ENCODE results near the gene COMT.

Gene COMT

DNA sequence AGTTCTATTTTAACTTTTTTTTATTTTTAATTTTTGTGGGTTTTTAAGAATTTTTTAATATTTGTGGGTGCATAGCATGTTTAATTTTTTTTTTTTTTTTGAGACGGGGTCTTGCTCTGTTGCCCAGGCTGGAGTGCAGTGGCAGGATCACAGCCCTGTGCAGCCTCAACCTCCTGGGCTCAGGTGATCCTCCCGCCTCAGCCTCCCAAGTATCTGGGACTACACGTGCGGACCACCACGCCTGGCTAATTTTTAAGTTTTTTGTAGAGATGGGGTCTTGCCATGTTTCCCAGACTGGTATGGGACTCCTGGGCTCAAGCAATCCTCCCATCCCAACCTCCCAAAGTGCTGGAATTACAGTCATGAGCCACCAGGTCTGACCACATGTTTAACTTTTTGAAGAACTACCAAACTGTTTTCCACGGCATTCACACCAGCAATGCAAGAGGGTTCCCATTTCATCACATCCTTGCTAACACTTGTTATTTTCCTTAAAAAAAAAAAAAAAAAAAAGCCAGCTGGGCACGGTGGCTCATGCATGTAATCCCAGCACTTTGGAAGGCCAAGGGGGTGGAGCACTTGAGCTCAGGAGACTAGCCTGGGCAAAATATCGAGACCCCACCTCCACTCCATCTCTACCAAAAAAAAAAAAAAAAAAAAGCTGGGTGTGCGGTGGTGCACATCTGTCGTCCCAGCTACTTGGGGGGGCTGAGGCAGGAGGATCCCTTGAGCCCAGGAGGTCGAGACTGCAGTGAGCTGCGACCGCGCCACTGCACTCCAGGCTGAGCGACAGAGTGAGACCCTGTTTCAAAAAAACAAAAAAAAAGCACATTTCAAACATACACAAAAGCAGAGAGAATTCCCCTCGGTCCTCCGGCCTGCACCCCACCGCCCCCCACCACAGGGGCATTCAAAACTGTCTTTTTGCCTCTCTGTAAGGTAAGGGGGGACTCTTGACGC is 16.8 kb downstream of the COMT start:
- DNase-seq (ENCODE audit: low read depth in 2 of 2): no peak

DNA sequence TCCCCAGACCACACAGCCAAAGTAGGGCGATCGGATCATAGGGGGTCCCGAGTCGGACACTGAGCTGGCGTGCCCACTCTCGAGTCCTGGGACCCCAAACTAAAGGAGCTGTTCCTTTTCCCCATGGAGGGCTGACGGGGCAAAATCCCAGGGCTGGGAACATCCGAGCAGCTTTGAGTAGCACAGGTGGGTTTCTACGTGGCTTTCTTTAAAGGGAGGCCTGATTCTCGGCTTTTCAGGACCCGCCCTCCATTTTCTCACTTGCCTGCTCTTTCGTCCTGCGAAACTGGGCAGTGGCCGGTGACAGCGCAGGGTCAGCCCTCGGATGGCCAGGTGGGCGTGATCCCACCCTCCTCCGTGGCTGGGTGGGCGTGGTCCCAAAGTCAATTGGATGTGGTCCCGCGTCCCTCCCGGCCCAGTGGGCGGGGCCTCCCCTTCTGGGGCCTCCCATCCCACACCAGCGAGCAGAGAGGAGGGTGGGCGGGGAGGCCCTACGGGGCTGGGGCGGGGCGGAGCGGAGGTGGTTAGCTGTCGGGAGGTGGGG is 17.5 kb downstream of the COMT start:
- DNase-seq (ENCODE audit: low read depth in 2 of 2): no peak

DNA sequence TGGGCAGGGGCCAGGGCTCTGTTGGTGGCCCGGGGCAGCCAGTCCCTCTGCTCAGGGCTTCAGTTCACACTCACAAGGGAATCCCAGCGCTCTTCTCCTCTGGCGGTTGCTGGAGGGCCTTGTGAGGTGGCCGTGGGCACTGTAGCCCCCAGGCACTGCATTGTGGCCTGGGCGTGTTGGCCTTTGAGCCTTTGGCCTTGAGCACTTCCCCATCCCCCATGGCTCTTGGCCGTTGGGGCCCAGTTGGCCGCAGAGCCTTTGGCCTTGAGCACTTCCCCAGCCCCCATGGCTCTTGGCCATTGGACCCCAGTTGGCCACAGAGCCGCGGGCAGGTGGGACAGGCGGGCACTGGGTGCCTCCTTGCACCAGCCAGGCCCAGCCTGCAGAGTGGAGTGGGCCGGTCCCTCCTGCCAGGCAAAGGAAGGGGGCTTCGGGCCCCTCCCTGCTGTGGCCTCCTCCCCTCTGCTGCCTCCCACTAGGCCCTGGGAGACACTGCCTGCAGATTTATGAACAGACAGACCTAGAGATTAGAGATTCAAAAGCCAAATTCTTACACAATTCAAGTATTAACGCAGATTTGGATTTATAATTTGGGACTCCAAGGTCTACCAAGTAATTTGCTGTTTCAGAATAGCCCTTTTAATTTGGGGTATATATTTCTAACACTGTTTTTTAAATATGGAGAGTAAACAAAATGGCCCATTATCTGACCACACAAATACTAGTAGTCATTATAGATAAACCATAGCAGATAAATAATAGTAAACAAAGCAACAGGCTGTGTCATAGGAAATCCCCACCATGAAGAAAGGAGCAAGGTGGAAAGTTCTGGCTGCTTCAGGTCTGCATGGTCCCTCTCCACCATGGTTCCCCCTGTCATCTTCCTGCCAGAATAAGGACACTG is 18.3 kb downstream of the COMT start:
- DNase-seq (ENCODE audit: low read depth in 2 of 2): no peak

DNA sequence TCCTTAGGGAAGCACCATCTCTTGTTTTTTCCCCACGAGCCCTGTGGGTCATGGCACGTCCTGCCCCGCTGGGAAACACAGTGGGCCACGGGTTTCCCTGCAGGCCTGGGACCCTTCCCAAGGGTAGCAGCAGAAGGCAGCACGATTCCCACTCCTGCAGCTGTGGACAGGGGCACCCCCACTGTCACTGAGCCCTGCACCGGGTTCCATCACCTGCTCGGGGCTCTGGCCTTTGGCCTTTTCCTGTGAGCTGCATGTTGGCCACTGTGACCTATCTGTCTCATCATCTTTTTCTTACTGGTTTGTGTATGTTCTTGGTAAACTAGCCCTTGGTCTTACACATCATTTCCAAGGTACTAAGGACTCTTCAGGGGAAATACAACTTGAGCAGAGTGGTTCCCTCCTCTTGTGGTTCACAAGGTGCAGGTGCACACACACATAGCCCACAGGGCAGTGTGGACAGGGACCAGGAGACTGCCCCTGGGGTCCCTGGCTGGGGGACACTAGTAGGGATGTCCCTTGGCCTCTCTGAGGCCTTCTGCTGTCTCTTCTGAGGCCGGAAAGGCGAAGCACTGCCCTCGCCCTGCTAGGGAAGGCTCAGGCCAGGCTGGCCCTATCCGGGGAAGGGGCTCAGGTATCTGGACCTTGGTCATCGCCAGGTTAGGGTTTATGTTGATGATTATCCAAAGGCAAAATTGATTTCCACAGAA is 19.1 kb downstream of the COMT start:
- no peak for DNase-seq (ENCODE audit: low read depth in 2 of 2)

DNA sequence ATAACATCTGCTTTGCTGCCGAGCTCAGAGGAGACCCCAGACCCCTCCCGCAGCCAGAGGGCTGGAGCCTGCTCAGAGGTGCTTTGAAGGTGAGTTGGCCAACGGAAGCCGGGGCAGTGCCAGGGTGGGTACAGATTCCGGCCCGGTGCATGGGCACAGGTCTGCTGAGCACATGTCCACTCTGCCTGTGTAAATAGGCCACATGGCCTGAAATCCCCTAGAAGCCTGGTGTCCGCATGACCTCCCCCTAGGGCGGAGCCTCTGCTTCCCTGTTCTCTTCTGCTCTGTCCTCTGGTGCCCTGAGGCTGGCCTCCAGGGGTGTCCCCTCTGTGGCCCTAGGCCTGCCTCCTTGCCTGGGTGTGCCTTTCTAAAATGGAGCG is 19.6 kb downstream of the COMT start:
- no peak for DNase-seq (ENCODE audit: low read depth in 2 of 2)

DNA sequence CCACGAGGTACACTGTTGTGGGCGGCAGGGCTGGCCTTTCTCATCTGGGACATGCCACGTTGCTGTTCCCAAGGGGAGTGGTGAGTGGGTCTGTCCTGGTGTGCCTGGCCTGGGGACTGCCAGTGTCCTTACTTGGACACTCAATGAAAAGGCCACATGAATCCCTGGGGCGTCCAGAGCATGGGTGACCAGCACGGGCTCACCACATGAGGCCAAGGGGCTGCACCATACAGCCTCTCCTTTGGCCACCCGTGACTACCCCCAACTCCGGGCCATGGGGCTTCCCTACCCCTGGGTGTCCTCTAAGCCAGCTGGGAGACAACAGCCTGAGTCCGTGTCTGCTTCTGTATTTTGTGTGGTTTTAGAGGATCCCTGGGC is 20.3 kb downstream of the COMT start:
- no peak for DNase-seq (ENCODE audit: low read depth in 2 of 2)

DNA sequence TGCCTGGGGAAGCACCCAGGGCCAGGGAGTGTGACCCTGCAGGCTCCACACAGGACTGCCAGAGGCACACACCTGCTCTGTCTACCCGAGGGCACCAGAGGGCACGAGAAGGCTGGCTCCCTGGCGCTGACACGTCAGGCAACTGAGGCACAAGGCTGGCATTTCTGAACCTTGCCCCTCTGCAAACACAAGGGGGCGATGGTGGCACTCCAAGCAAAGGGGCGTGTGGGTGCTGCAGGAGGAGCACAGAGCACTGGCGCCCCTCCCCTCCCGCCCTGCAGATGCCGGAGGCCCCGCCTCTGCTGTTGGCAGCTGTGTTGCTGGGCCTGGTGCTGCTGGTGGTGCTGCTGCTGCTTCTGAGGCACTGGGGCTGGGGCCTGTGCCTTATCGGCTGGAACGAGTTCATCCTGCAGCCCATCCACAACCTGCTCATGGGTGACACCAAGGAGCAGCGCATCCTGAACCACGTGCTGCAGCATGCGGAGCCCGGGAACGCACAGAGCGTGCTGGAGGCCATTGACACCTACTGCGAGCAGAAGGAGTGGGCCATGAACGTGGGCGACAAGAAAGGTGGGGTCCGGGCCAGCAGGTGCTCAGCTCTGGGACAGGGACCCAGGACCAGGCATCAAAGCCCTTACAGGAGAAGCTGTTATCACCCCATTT is 20.8 kb downstream of the COMT start:
- DNase-seq (ENCODE audit: low read depth in 2 of 2): no peak

DNA sequence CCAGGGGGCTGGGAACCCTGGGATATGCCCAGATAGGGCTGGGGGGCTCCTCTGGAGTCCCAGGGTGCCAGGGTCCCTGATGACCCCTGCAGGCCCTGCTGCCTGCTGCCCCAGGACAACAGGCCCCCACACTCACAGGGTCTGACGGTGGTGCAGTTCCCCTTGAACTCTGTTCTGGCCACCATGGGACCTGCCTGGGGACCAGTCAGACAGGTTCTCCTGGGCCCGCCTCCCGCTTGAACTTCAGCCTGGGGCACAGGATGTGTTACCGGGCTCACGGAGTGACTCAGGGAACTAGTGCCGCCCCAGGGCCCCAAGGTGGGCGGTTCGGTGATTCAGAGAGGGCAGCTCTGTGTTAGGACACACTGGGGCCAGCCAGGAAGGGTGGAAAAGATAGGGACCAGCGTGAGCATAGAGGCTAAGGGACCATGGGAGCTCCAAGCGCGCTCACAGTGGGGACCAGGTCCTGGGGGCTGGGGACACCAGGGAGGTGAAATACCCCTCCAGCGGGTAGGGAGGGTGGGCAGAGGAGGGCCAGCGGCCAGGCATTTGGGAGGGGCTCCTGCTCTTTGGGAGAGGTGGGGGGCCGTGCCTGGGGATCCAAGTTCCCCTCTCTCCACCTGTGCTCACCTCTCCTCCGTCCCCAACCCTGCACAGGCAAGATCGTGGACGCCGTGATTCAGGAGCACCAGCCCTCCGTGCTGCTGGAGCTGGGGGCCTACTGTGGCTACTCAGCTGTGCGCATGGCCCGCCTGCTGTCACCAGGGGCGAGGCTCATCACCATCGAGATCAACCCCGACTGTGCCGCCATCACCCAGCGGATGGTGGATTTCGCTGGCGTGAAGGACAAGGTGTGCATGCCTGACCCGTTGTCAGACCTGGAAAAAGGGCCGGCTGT is 21.6 kb downstream of the COMT start:
- DNase-seq (ENCODE audit: low read depth in 2 of 2): no peak

DNA sequence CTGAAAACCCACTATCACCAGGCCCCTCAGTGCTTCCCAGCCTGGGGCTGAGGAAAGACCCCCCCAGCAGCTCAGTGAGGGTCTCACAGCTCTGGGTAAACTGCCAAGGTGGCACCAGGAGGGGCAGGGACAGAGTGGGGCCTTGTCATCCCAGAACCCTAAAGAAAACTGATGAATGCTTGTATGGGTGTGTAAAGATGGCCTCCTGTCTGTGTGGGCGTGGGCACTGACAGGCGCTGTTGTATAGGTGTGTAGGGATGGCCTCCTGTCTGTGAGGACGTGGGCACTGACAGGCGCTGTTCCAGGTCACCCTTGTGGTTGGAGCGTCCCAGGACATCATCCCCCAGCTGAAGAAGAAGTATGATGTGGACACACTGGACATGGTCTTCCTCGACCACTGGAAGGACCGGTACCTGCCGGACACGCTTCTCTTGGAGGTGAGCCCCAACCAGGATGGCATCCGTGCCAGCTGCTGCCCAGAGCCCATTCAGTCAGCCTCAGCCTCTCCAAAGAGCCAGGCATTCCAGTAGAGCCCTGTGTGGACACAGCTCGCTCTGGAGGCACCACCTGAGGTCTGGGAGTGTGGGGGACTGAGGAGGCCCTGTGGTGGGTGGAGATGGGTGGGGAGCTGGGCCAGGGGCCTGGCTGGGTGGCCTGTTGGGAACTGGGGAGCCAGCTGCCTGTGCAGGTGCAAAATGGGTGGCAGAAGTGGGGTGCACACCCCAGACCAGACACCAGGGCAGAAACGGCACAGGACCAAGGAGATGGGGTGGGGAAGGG is 22.5 kb downstream of the COMT start:
- DNase-seq (ENCODE audit: low read depth in 2 of 2): no peak

DNA sequence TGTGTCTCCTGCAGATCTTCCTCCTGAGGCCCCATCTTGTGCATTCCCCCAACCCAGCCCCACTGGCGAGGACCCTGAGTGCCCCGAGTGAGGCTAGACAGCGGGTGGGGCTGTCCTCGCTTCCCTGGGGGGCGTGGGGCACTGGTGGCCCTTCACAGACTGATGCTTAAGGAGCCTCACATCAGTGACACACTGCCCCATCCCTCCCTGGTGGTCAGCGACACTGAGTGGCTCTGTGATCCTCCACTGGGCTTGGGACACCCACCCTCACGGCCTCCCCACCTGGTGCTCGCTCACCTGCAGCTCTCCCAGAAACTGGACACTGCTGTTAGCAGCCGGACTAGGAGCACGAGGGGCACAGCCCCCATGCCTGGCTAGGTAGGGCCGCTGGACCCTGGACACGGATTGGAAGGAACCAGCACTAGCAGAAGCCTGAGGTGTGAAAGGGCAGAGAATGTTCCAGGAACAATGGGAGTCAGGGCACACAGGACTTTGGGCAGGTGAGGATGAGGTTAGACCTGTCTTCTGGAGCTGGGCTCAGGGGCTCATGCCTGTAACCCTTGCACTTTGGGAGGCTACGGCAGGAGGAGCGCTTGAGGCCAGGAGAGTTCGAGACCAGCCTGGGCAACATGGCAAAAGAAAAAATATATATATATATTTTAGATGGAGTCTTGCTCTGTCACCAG is 23.3 kb downstream of the COMT start:
- DNase-seq (ENCODE audit: low read depth in 2 of 2): no peak

DNA sequence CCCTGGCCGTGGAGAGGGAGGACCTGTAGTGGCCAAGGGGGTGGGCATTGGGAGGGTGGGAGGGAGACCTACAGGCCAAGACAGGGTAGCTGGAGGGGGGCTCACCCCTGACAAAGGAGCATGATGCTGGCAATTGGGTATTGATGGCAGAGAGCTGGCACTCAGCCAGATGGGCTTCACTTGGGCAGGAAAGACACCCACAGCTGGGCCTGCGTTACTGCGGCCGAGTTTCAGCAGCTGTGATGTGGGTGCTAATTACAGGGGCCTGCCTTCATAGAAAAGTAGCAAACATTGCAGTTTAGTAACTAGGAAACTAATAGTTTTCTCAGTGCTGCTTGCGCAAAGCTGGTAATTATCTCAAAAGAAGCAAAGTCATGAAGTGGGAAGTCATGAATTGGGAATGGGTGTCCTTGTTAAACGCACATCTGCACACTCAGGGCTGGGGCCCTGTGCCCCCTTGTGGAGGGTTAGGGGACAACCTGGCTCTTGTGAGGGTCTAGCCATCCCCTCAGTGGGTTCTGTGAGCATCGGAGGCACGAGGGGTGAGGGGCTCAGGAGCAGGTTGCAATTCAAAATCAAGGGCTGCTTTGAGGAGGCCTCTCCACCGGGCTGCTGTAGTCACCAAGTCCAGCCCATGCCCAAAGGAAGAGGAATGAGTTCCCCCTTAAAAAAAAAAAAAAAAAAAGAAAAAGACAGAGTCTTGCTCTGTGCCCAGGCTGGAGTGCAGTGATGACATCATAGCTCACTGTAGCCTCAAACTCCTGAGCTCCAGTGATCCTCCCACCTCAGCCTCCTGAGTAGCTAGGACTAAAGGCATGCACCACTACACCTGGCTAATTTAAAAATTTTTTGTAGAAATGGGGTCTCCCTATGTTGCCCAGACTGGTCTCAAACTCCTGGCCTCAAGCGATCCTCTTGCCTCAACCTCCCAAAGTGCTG is 24.5 kb downstream of the COMT start:
- no peak for DNase-seq (ENCODE audit: low read depth in 2 of 2)

DNA sequence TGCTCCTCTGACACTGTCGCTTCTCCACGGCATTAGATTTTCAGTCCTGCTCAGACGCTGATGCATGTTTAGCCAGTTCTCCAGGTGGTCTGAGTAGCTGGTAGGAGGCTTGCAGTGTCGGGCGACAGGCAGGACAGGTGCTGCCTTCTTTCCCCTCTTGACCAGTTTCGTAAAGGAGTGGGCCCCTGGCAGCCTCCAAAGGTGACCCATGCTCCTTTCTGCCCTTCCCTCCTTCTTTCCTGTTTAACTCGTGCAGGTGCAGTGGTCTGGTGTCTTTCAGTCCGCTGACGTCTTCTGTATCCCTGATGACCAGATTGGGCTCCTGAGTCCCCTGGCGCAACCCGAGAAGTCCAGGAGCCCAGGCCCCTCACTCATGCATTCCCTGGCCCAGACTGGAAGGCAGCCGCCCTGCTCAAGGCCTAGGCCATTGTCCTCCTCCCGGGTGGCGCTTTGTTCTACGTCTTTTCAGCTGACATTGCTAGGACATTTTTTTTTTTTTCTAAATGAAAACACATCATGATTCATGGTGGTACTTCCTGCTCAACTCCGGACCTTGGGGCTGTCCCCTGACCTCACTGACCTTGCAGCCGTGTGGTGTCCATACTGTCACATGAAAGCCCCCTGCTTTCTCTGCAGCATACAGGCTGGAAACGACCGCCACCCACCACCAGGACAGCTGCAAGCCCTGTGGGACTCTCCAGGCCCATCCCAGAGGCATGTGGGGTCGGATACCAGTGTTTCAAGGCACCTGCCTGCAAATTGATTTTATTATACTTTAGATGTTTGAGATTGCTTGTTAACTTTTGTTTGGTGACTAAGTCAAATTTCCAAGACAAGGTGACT is 25.6 kb downstream of the COMT start:
- no peak for DNase-seq (ENCODE audit: low read depth in 2 of 2)

DNA sequence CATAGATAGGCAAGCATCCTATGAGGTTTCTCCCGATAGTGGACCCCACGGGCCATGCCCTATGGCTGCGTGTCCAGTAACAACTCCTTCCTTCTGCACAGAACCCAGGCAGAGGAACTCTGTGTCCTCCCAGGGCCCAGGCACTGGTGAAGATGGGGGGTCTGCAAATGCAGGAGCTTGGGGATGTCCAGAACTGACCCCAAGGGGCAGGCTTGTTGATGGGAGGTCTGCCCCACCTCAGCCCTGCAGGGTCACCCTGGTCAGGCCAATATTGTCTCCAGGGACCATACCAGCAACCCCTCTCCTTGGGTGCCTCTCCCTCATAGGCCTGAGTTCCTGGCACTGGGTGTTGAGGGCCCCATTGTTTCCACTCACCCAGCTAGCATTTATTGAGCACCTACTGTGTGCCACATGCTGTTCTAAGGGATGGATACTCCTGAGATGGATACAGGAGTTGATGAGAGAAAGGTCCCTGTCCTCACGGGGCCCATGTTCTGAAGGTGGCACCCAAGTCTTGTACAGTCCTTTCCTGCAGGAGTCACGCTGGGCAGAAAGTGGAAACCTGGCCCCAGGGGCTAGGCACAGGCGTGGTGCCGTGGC is 26.4 kb downstream of the COMT start:
- DNase-seq (ENCODE audit: low read depth in 2 of 2): no peak

DNA sequence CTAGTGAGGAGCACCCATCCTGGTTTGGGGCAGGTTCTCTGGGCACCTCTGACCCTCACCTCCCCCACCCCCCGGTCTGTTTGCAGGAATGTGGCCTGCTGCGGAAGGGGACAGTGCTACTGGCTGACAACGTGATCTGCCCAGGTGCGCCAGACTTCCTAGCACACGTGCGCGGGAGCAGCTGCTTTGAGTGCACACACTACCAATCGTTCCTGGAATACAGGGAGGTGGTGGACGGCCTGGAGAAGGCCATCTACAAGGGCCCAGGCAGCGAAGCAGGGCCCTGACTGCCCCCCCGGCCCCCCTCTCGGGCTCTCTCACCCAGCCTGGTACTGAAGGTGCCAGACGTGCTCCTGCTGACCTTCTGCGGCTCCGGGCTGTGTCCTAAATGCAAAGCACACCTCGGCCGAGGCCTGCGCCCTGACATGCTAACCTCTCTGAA is 26.9 kb downstream of the COMT start:
- no peak for DNase-seq (ENCODE audit: low read depth in 2 of 2)

DNA sequence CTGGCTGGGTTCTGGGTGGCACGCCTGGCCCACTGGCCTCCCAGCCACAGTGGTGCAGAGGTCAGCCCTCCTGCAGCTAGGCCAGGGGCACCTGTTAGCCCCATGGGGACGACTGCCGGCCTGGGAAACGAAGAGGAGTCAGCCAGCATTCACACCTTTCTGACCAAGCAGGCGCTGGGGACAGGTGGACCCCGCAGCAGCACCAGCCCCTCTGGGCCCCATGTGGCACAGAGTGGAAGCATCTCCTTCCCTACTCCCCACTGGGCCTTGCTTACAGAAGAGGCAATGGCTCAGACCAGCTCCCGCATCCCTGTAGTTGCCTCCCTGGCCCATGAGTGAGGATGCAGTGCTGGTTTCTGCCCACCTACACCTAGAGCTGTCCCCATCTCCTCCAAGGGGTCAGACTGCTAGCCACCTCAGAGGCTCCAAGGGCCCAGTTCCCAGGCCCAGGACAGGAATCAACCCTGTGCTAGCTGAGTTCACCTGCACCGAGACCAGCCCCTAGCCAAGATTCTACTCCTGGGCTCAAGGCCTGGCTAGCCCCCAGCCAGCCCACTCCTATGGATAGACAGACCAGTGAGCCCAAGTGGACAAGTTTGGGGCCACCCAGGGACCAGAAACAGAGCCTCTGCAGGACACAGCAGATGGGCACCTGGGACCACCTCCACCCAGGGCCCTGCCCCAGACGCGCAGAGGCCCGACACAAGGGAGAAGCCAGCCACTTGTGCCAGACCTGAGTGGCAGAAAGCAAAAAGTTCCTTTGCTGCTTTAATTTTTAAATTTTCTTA is 27.8 kb downstream of the COMT start:
- no peak for DNase-seq (ENCODE audit: low read depth in 2 of 2)
